C1 segment of cervical spinal cord (tissue), 14 donors: ENCODE results near the gene MCHR2.

ENCODE experiments used
- DNase-seq, 14 donors: peaks; one replicate each; lab custom pipeline; 2025; lab: John Stamatoyannopoulos, UW

MCHR2 gene

GRCh38 chr6:99905209-99906106, 88.6 kb downstream of the MCHR2 start:
- no peak for DNase-seq

DNA sequence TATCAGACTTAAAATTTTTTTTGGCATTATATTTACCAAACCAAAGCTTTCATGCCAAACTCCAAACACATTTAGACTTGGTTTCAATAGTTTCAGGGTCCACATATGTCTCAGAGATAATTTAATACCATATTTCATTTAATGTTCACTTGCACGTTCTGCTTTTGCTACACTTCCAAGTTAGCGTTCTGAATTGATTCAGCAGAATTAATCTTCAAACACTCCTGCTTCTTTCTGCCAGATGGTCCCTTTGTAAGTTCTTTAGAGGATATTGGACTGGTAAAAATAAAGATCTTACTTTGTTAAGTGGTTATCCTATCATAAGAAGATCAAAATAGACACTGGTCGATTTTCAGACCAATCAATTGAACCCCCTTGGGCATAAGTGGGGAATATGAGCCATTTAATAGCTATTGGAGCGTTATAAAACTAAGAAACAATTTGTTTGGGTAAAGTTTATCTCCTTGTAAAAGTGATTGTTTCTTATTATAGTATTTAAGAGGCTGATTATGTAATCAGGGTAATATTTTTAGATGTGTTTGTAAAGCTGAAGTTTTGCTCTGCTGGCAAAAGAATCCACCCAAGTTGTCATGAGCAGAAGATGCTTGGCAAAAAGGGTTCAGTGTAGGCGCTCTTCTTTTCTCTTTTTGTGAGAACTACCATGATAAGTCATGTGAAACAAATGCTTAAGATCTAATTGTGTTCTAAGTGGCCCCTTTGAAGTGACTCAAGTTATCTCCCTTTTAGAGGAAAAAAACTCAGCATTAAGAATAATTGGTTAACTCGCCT, 92.2 kb downstream of the MCHR2 start:
- DNase-seq, result no peak

DNA sequence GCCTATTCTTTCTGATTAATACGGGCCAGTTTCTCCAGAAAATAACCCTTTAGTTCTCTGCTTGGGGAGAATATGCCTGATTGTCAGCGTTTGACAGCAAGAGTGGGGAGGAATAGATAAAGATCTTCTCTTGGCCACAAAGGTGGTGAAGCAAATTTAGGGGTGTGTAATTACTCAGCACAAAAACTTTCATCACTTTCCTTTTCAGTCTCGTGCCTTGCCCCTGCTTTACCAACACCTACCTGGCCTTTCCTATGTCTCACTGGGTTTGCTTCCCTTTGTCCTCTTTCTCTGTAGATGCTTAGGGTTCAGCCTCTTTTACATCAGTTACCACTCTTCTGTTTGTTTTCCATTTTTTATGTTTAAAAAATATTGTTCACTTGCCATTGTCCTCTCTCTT, 99.2 kb downstream of the MCHR2 start:
- no peak for DNase-seq

GRCh38 chr6:99887066-99887465, 107.0 kb downstream of the MCHR2 start:
- no peak for DNase-seq

DNA sequence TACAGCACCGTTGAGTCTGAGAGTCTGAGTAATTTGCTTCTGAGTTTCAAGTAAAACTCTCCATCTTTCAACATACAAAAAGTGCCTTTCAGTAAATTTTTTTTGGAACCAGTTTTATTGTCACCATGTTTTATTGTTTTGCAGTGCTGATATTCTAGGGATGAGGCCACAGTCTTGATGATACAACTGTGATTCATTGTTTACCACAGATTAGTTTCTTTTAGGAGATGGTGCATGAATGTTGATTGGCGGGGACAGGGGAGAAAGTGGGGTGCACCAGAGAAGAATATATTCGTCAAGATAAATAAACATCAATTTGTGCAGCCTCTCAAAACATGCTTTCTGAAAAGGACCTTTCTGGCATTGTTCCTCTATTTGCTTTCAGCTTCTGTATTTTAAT, 109.0 kb downstream of the MCHR2 start:
- no peak for DNase-seq

- DNase-seq, result no peak
Observed at GRCh38 chr6:99882128-99882702, 111.8 kb downstream of the MCHR2 start.

DNA sequence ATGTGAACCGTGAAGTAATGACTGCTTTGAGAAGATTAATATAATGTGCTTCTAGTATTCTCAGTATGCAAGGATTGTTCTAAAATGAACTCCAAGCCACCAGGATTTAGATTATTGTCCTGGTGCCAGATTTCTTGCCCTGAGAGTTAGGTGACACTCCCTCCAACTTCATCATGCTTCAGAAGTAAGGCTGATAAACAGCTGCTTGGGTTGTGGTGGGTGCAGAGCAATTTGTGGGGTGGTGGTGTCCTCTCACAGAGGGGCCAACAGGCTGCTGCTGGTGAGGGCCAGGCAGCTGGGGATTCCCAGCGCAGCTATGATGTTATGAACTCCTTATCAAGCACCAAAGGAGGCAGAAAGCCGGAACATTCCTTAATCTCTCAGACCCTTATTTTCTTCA, 114.6 kb downstream of the MCHR2 start:
- DNase-seq, result no peak

GRCh38 chr6:99875068-99875467, 119.0 kb downstream of the MCHR2 start:
- DNase-seq, result no peak

DNA sequence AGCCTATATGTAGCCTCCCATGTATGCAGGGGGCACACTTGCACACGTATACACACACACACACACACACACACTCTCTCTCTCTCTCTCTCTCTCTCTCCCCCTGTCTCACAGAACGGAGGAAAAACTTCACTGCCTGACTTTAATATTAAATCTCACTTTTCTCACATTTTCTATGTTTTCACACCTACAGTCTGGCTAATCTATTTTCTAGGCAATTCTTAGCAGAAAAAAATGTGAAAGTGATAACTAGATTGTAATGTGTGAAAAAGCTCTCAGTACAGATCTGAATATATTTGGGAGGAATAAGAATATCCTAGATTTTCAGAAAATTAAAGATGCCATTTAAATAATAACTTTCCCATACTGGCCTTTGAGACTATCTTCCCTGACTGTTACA, 120.9 kb downstream of the MCHR2 start:
- no peak for DNase-seq

- DNase-seq, result no peak
Observed at GRCh38 chr6:99871641-99872040, 122.4 kb downstream of the MCHR2 start.
